Measurements from ENCODE around the gene KDM4B.

- no peak for TF ChIP-seq CTCF (IDR thresholded peaks at IDR 0.05)
- TF ChIP-seq POLR2A (IDR thresholded peaks at IDR 0.05) = no peak
- TF ChIP-seq EP300 (IDR thresholded peaks at IDR 0.05; ENCODE audit: low read depth) = no peak
- TF ChIP-seq POLR2AphosphoS5 (IDR thresholded peaks at IDR 0.05) = no peak
These were observed 188.3 kb downstream of the KDM4B start for GRCh38 chr19:5157186-5157585.

Data from transverse colon (tissue), 4 donors.